NCI-H510A (cell line): ENCODE measurements around the gene CYB5B.

Experiments
- DNase-seq: peaks from one replicate; lab custom pipeline; 2025; lab: John Stamatoyannopoulos, UW

CYB5B gene

GRCh38 chr16:69448470-69449193, 24.2 kb downstream of the CYB5B start:
- no peak for DNase-seq

GRCh38 chr16:69451166-69451565, 26.7 kb downstream of the CYB5B start:
- no peak for DNase-seq

- DNase-seq = no peak
Measured at GRCh38 chr16:69453936-69454335, 29.5 kb downstream of the CYB5B start.

GRCh38 chr16:69463876-69464275, 39.5 kb downstream of the CYB5B start:
- no peak for DNase-seq

GRCh38 chr16:69465083-69465721, 40.8 kb downstream of the CYB5B start:
- no peak for DNase-seq

GRCh38 chr16:69465881-69466280, 41.5 kb downstream of the CYB5B start:
- DNase-seq = no peak

- no peak for DNase-seq
Measured at GRCh38 chr16:69466547-69466946, 42.1 kb downstream of the CYB5B start.

- DNase-seq = no peak
Measured at GRCh38 chr16:69467080-69467479, 42.7 kb downstream of the CYB5B start.

- DNase-seq = no peak
Measured at GRCh38 chr16:69467531-69468204, 43.2 kb downstream of the CYB5B start.

GRCh38 chr16:69469807-69470561, 45.6 kb downstream of the CYB5B start:
- no peak for DNase-seq

- no peak for DNase-seq
Measured at GRCh38 chr16:69471121-69471520, 46.7 kb downstream of the CYB5B start.

GRCh38 chr16:69474408-69474807, 50.0 kb downstream of the CYB5B start:
- DNase-seq = no peak

GRCh38 chr16:69476920-69477443, 52.6 kb downstream of the CYB5B start:
- DNase-seq = no peak

GRCh38 chr16:69477546-69477945, 53.1 kb downstream of the CYB5B start:
- DNase-seq = no peak

- no peak for DNase-seq
Measured at GRCh38 chr16:69478685-69479084, 54.3 kb downstream of the CYB5B start.

- no peak for DNase-seq
Measured at GRCh38 chr16:69479775-69480174, 55.4 kb downstream of the CYB5B start.

- no peak for DNase-seq
Measured at GRCh38 chr16:69481901-69482341, 57.5 kb downstream of the CYB5B start.

- DNase-seq = no peak
Measured at GRCh38 chr16:69482410-69482991, 58.1 kb downstream of the CYB5B start.

- DNase-seq = no peak
Measured at GRCh38 chr16:69483611-69484010, 59.2 kb downstream of the CYB5B start.

GRCh38 chr16:69485361-69485760, 60.9 kb downstream of the CYB5B start:
- no peak for DNase-seq

GRCh38 chr16:69485816-69486215, 61.4 kb downstream of the CYB5B start:
- DNase-seq = no peak

GRCh38 chr16:69486272-69486671, 61.9 kb downstream of the CYB5B start:
- no peak for DNase-seq
